GM21825 (cell line): ENCODE measurements around the gene ZNF479.
"Not testable (repeated sequence)": the region's sequence is repeated elsewhere in the genome, so short reads cannot be mapped to it uniquely, and the experiment has no call there.

Source experiments
- ATAC-seq: cut with Tn5 transposase; IDR thresholded peaks from one replicate; pipeline ENCODE4 v1.9.1; 2021; ENCODE audit warnings: mild to moderate bottlenecking, moderate library complexity; ENCODE audit not compliant: unreplicated experiment

ZNF479 gene

DNA sequence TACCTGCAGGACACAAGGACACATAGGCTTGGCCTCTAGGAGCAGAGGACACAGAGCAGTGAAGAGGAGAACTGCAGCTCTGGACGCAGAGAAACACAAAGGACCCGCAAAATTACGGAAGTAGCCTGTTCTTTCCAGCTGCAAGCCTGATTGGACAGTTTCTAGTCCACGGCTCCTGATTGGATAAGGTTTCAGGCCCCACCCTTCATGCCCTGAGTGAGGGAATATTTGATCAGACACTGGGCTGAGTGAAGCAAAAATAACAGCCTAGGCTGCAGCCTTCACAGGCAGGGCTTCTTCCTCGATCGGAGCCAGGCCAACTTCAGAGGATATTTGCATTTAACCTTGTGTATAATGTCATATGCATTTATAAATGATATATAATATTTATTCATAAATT is at the start of gene ZNF479:
TSS of gene ZNF479 (minus strand) at position 101 of the 400 bp plus-strand sequence. CDS start 112 bp downstream, outside the sequence.
- ATAC-seq = not testable (repeated sequence)

DNA sequence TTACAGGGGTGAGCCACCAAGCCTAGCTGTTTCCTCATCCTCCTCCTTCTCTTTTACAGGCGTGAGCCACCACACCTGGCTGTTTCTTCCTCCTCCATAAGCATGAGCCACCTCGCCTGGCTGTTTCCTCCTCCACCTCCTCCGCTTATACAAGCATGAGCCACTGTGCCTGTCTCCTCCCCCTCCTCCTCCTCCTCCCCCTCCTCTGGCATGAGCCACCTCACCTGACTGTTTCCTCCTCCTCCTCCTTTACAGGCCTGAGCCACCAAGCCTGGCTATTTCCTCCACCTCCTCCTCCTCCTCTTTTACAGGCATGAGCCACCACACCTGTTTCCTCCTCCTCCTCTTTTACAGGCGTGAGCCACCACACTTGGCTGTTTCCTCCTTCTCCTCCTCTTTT is 49.8 kb upstream of the ZNF479 start:
- ATAC-seq = no peak

DNA sequence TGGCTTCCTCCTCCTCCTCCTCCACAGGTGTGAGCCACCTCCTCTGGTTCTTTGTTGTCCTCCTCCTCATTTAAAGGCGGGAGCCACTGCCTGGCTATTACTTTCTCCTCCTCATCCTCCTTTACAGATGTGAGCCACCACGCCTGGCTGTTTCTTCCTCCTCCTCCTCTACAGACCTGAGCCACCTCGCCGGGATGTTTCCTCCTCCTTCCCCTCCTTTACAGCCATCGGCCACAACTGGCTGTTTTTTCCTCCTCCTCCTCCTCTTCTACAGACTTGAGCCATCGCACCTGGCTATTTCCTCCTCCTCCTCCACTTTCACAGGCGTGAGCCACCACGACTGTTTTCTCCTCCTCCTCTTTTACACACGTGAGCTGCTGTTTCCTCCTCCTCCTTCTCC is 49.0 kb upstream of the ZNF479 start:
- ATAC-seq = no peak

DNA sequence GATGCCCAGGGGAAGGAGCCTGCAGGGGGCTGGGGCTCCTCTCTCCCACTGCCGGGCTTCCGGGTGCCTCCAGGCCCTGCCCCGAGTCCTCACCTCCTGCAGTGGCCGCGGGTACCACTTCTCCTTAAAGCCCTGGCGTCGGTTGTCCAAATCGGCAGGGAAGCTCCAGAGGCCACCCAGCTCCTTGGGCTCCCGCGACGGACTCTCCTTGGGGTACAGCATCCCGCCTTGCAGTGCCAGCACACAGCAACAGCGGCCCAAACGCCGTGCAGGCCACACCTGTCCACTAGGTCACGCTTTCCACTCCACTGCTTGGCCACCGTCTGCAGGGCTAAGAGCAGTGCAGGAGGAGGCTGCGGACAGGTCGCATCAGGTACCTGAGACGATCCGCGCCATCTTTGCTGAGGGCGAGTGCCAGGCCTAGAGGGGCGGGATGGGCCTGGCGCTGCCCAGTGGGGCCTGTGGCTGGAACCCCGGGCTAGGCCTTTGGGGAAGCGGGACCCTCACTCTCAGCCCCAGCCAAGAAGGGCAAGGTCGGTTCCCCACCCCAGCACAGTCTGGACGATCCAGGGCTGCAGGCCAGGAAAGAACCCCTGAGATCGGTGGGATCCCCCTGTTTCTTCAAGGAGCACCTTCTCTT is 47.7 kb upstream of the ZNF479 start:
- ATAC-seq = no peak

DNA sequence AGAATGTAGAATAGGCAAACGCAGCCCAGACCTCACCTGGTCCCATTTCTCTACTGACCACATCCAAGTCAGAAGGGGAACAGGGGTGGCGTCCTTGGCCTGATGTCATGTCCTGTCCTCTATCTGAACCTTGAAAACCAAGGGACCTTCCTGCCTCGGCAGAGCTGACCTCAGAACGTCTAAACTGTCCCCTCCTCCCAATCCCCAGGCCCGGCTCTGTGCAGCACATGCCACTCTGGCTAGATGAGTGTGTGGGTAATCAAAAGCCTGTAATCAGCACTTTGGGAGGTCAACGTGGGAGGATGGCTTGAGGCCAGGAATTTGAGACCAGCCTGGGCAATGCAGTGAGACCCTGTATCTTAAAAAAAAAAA is 46.5 kb upstream of the ZNF479 start:
- no peak for ATAC-seq

DNA sequence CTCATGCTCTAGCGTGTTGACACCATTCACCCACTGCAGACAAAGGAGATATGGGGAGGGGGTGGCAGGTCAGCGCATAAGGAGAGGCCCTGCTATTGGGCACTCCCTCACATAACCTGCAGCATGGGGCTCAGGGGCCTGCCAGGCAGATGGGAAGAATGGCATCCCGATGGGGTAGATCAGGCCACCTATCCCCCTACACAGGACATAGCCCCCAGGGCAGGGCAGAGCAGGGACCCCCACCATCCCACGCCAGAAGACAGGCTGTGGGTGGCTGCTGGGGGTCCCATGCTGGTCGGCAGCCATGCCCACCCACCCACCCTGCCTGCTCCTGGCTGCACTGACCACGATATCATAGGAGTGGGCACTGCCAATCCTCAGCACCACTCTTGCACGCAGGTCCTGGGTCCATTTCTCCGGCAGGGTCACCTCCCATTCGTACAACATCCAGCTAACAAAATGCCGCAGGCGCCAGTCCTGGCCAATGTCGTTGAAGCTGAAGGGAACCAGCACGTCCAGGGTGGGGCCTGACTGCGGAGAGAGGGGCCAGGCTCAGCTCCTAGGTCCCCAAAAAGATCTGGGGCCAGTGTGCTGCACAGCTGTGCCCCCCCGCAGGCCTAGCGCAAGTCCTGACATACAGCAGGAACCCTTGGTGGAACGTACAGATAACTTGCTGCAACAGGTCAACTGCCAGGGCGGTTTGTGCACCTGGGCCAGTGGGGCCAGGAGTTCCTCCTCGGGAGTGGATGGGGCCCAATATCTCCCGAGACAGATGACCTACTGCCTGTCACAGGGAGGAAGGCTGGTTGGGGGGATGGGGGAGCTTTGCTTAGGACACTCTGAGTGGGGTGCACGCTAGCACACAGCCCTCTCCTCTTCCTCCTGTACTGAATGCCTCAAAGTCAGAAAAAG is 45.9 kb upstream of the ZNF479 start:
- ATAC-seq = no peak

- no peak for ATAC-seq
Measured at GRCh38 chr7:57176928-57177635, 44.8 kb upstream of the ZNF479 start.

DNA sequence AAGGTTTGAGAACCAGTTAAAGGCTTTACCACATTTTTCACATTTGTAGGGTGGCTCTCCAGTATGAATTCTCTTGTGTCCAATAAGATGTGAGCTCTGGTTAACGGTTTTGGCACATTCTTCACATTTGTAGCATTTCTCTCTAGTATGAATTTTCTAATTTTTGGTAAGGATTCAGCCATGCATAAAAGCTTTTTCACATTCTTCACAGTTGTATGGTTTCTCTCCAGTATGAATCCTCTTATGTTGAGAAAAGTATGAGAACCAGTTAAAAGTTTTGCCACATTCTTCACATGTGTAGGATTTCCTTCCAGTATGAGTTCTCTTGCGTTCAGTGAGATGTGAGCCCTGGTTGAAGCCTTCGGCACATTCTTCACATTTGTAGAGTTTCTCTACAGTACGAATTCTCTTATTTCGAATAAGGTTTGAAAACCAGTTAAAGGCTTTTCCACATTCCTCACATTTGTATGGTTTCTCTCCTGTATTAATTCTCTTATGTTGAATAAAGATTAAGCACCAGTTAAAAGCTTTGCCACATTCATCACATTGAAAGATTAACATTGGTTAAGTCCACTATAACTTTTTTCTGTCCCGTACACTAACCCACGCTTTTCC is 33.2 kb upstream of the ZNF479 start:
- ATAC-seq = no peak

GRCh38 chr7:57120123-57120784 is 12.0 kb downstream of the ZNF479 start:
- ATAC-seq = not testable (repeated sequence)
